GM20000 (cell line): Measurements from ENCODE around the gene CHMP1B.

Experiments
- DNase-seq: peaks from one replicate; pipeline ENCODE4 v3.0.0; 2012; ENCODE audit warnings: low spot score
- TF ChIP-seq, protein P1 (sequence below): IDR thresholded peaks from 2 replicates; pipeline ENCODE4 v1.5.1; 2012; ENCODE audit warnings: mild to moderate bottlenecking, control low read depth; ENCODE audit errors: extremely low read depth, missing control alignments

Gene CHMP1B

DNA sequence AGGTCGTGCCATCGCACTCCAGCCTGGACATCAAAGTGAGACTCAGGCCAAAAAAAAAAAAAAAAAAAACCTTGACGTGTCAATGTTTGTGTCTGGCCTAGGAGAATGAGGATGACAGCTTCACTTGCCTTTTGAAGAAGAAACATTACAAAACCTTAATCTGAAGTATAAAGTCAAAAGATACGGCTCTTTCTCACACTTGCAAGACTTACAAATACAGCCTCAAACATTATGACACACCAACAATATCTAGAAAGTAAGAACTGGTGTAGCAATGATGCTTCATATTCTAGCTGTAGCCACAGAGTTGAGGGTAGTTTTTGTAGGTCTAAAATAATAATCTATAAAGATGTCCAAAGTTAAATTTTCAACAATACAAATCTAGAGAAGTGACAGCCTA is 31.4 kb downstream of the CHMP1B start:
- TF ChIP-seq, protein P1, sequence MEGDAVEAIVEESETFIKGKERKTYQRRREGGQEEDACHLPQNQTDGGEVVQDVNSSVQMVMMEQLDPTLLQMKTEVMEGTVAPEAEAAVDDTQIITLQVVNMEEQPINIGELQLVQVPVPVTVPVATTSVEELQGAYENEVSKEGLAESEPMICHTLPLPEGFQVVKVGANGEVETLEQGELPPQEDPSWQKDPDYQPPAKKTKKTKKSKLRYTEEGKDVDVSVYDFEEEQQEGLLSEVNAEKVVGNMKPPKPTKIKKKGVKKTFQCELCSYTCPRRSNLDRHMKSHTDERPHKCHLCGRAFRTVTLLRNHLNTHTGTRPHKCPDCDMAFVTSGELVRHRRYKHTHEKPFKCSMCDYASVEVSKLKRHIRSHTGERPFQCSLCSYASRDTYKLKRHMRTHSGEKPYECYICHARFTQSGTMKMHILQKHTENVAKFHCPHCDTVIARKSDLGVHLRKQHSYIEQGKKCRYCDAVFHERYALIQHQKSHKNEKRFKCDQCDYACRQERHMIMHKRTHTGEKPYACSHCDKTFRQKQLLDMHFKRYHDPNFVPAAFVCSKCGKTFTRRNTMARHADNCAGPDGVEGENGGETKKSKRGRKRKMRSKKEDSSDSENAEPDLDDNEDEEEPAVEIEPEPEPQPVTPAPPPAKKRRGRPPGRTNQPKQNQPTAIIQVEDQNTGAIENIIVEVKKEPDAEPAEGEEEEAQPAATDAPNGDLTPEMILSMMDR = no peak
- no peak for DNase-seq

DNA sequence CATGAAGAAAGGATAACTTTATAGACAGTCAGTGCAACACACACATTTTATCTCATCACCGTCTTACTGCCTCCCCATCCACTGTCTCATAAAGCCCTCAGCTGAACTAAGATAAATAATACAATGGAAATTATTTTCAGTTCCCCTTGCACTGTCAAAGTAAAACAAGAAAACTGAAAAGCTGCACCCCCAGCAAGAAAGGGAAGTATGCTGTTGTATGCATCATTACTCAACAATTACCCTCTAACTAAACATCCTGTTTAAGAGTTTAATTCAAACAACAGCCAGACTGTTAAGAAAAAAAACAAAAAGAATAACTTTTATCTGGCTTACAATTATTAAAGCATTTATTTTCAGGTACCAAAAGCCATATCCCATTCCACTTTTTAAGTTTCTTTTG is 31.9 kb downstream of the CHMP1B start:
- DNase-seq = peak; percentile 75
- TF ChIP-seq, protein P1 = no peak

DNA sequence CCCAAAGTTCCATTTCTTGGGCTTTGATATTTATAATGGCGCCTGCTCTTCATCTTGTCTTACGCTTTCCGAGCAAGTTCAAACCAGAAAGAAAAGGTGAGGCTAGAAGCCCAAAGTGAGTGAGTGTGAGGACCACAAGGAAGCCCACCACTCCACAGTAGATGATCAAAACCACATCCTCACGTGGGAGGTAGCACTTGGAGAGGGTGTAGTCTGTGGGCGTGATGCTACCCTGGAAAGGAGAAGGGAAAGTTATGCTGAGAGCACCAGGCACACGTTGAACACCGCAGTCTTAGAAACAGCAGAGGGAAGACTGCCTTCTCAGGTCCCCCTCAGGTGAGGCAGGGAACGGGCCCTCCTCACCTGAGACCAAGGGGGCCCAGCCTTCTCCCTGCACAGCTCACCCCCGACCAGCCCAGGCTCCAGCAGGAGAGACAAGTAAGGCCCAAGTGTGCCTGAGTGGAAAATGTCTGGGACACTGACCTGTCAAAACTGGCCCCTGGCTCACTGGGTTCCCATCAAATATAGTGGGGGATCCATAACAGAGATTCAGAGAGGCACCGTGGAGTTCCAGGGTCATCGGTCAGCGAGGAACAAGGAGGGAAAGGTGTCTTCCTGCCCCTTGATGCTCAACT is 33.3 kb downstream of the CHMP1B start:
- no peak for DNase-seq
- TF ChIP-seq, protein P1 = no peak

DNA sequence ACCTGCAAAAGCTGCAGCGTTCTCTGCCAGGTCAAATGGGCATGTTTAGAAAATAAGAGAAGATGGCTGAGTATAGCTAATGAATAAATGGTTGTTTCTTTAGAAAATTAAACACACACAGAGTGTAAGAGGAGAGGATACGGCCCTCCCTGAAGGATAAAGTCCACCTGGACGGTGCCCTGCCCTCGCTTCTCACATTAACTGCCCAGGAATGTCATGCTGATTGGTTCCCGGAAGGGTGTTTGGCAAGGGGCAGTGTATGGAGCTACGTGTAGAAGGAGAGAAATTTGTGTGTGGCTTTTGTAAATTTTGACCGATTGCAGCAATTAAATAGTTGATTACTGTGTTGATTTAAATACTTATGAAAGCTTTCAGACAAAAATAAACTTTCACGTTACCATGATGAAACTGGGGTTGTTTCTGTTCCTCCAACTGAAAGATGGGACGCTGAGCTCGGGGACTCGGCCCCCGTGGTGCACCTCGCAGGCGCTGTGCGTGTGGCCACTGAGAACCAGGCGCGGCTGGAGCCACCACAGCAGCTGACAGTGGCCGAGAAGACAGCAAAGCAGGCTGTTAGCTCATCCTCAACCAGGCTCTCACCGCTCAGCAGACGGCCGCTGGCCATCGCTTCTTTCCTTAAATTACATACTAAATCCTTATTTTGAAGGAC is 34.2 kb downstream of the CHMP1B start:
- DNase-seq = peak; percentile 32
- TF ChIP-seq, protein P1 = no peak

DNA sequence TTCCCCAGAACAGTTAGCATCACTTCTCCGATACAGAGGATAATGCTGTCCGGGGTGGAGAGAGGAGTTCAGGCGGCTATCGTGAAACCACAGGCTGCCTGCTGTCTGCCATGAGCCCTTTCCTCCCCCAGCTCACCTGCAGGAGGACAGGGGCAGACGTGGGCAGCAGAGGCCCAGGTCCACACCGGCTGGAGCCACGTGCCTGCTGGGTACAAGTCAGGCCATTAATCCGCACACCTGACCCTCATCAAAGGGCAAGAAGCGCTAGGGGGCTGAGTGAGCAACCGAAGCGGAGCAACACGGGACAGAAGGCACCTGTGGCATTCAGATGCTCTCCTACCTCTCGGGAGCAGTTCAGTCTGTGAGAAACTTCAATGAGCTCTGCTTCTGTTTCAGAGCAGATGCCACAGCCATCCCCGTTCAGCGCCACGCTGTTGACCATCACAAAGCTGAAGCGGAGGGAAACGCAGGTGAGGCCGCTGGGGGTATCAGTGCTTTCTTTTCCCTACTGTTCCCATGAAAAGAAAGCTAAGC is 35.4 kb downstream of the CHMP1B start:
- TF ChIP-seq, protein P1 = no peak
- DNase-seq = no peak

DNA sequence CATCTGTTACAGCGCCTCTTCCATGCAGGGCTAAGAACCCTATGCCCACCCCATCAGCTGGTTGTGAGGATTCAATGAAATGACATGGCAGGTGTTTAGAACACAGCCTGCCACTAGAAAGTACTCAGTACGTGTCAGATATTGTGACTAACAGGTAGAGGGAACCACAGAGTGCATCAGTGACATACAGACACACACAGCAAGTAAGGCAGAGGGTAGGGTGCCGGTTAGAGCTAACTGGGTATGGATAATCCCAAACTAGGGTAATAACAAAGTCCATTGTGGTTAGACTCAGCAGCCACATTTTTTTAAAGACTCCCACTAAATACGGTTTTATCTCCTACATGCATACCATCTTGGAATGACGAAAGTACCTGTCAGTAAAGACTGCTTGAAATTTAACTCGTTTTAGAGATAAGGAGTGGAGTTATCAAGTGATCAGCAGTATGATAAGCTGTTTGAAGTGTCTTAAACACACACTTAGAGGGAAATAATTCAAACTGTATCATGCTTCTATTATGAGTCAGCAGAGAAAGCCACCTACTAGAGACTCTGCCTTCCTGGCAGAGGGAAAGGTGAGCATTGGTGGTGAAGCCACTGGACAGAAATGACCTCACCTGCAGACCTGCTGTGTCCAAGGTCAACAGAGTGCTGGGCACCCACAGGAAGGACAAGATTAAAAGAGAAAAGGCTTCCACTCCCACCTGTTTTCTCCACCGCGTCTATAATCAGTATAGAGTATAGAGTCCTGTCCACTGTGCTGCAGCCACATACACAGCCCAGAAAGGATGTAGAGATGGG is 36.3 kb downstream of the CHMP1B start:
- TF ChIP-seq, protein P1 = no peak
- DNase-seq = no peak

DNA sequence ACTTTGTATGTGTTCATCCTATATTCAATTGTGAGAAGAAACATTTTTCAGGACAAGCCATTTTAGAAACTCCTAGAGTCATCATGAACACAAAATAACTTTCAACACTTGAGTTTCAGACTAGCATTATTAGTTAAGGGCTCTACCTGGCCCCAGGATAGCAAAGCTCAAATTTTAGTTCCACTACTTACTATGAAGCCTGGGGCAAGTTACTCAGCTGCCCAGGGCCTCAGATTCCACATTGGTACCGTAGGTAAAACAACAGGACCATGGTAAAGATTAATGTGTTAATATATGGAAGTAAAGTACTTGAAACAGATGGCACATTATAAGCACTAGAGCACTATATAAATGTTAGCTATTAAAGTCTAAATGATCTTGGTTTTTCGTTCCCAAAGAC is 37.5 kb downstream of the CHMP1B start:
- DNase-seq = no peak
- TF ChIP-seq, protein P1 = no peak
